ENCODE data around the gene C18orf63. TPM values are rescaled to one million over a fixed set of nuclear protein-coding genes. Genes with fewer than 3 reads are reported as not detected.
"Not testable (repeated sequence)": the region's sequence is repeated elsewhere in the genome, so short reads cannot be mapped to it uniquely, and the experiment has no call there.

C18orf63 gene
- total RNA-seq, 4 donors from 2014 or later = not detected

DNA sequence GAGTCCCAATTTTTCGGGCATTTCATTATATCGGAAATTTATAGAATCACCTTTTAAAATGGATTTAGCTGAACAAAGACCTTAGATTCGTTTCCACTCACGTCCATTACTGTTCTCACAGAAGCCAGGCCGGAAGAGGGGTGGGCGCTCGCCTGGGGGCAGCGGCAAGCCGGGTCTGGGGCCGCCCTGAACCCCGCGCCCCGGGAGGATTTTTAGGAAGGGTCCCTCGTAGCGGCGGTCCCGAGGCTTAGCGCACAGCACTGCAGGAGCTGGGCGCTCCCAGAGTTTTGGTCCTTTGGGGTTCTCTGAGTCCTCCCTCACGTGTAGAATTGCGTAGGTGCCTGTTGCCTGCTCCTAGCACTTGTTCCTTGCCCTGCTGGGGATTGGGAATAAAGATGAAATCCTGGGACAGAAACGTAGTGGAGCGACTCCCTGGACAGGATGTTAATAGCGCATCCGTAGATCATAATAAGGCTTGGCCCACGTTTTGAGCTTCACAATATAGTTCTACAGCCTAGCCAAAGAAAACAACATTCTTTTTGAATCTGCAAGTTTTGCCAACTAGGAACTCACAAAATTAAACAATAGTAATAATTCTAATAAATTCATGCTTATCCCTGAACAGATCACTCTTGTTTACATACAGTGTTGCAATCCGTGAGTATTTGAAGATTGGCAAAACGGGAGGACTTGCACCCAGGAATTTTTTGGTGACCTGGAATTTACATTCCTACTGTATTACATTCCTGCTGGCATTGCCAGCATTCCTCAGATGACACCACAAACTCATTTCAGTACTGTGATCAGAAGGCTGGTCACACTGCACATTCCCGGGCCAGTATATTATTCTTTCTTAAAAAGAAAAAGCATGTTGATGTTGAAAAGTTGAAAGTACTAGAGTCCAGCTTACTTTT lies 875 bp downstream of the C18orf63 start:
- WGBS, 2 donors (ENCODE audit: low coverage in 1 of 2) = 75 to 83% methylated on average over 9 to 29 of the region's 29 CpGs
- Histone ChIP-seq H3K4me1 (no peaks in the 10 kb centered on the region), H3K36me3 (no peaks in the 10 kb centered on the region), H3K4me3 (no peak overlapping the region), H3K9me3 (no peaks in the 10 kb centered on the region), H3K27me3 (no peaks in the 10 kb centered on the region), H3K27ac (no peak overlapping the region)
- TF ChIP-seq POLR2A (IDR thresholded peaks at IDR 0.05) (no peak), EP300 (IDR thresholded peaks at IDR 0.05; ENCODE audit: low read depth) (no peak), POLR2AphosphoS5 (IDR thresholded peaks at IDR 0.05) (no peak)
- TF ChIP-seq, protein P1, sequence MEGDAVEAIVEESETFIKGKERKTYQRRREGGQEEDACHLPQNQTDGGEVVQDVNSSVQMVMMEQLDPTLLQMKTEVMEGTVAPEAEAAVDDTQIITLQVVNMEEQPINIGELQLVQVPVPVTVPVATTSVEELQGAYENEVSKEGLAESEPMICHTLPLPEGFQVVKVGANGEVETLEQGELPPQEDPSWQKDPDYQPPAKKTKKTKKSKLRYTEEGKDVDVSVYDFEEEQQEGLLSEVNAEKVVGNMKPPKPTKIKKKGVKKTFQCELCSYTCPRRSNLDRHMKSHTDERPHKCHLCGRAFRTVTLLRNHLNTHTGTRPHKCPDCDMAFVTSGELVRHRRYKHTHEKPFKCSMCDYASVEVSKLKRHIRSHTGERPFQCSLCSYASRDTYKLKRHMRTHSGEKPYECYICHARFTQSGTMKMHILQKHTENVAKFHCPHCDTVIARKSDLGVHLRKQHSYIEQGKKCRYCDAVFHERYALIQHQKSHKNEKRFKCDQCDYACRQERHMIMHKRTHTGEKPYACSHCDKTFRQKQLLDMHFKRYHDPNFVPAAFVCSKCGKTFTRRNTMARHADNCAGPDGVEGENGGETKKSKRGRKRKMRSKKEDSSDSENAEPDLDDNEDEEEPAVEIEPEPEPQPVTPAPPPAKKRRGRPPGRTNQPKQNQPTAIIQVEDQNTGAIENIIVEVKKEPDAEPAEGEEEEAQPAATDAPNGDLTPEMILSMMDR (IDR thresholded peaks at IDR 0.05) = no peak
- in situ Hi-C loops (cut with MboI; ENCODE audit: low pct_ligation_motif_present in 1 of 4, low pct_unique_long_range_greater_than_20kb in 1 of 4, low sequenced_read_pairs in 3 of 4) (no loop called here), intact Hi-C loops (cut with DNase I; ENCODE audit: low total_unique reads) (no loop called here)
- no peak for DNase-seq

DNA sequence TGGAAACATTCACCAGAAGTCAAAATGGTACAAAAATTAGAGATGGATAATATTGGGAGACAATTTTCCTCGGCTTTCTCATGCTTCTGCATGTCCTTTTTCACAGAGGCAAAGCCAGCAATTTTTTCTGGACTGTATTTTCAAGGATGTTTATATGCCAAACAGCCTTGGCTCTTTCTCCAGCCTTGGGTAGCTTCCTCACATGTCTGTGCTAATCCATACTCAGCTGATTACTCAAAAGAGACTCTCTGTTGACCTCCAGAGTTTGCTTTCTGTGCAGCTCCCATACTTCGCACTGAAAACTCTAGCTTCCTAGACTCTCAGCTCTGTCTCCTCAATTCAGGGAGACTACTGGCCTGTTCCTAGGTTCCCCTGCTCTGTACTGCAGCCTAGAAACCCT lies 10.6 kb downstream of the C18orf63 start:
- no peak overlapping the region for H3K27ac ChIP-seq
- no peaks in the 10 kb centered on the region for H3K27me3 ChIP-seq
- no peaks in the 10 kb centered on the region for H3K36me3 ChIP-seq
- DNase-seq = no peak
- H3K9me3 ChIP-seq = no peaks in the 10 kb centered on the region
- H3K4me1 ChIP-seq = no peaks in the 10 kb centered on the region
- no peak for TF ChIP-seq POLR2A (IDR thresholded peaks at IDR 0.05)
- no peak for TF ChIP-seq POLR2AphosphoS5 (IDR thresholded peaks at IDR 0.05)
- no peak for TF ChIP-seq EP300 (IDR thresholded peaks at IDR 0.05; ENCODE audit: low read depth)
- TF ChIP-seq, protein P1 (IDR thresholded peaks at IDR 0.05) = no peak
- no peak overlapping the region for H3K4me3 ChIP-seq
- in situ Hi-C loops (cut with MboI; ENCODE audit: low pct_ligation_motif_present in 1 of 4, low pct_unique_long_range_greater_than_20kb in 1 of 4, low sequenced_read_pairs in 3 of 4) = no loop called here
- intact Hi-C loops (cut with DNase I; ENCODE audit: low total_unique reads) = no loop called here
- WGBS, 2 donors (ENCODE audit: low coverage in 1 of 2) = 51 to 83% methylated on average over 1 to 2 of the region's 2 CpGs

DNA sequence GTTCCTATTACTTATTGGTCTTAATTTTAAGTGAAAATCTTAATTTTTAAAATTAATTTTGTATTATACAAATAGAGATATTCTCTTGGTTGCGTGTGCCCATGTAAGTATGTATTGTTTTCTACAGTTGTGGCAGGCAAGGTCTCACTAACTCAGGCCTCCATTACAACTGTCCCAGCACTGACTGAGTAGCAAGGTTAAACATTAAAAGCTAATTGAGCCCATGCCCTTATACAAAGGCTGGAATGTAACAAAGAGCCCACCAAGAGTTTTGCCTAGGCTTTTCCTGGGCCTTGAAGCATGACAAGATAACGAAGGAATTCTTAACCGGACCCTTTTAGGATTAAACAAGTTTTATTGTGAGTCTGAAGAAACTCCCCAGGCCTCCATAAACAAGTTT lies 11.2 kb downstream of the C18orf63 start:
- in situ Hi-C loops (cut with MboI; ENCODE audit: low pct_ligation_motif_present in 1 of 4, low pct_unique_long_range_greater_than_20kb in 1 of 4, low sequenced_read_pairs in 3 of 4); H3K27me3 ChIP-seq; H3K4me3 ChIP-seq; H3K27ac ChIP-seq; H3K9me3 ChIP-seq; intact Hi-C loops (cut with DNase I; ENCODE audit: low total_unique reads); H3K36me3 ChIP-seq; H3K4me1 ChIP-seq; DNase-seq: not testable (repeated sequence)
- 88 to 92% methylated on average over 3 of the region's 3 CpGs for whole genome bisulfite sequencing, 2 donors (ENCODE audit: low coverage in 1 of 2)

- no peak for DNase-seq
- no peaks in the 10 kb centered on the region for H3K4me1 ChIP-seq
Observed at GRCh38 chr18:74328206-74328605, 12.6 kb downstream of the C18orf63 start.

More at GRCh38 chr18:74328206-74328605, 12.6 kb downstream of the C18orf63 start:
- WGBS, 2 donors (ENCODE audit: low coverage in 1 of 2) = 88% methylated on average over 2 of the region's 2 CpGs; no CpG with 5 or more reads in 1 of the 2 donors
- Histone ChIP-seq H3K27me3 (no peaks in the 10 kb centered on the region), H3K36me3 (no peaks in the 10 kb centered on the region), H3K27ac (no peak overlapping the region), H3K4me3 (no peak overlapping the region), H3K9me3 (no peaks in the 10 kb centered on the region)
- TF ChIP-seq POLR2AphosphoS5 (IDR thresholded peaks at IDR 0.05) (no peak), POLR2A (IDR thresholded peaks at IDR 0.05) (no peak), EP300 (IDR thresholded peaks at IDR 0.05; ENCODE audit: low read depth) (no peak)
- TF ChIP-seq, protein P1 (IDR thresholded peaks at IDR 0.05) = no peak
- in situ Hi-C loops (cut with MboI; ENCODE audit: low pct_ligation_motif_present in 1 of 4, low pct_unique_long_range_greater_than_20kb in 1 of 4, low sequenced_read_pairs in 3 of 4) (no loop called here), intact Hi-C loops (cut with DNase I; ENCODE audit: low total_unique reads) (no loop called here)

Data from transverse colon (tissue), 4 donors.